ENCODE results near the gene KIF15. TPM values are rescaled to one million over a fixed set of nuclear protein-coding genes. Genes with fewer than 3 reads are reported as not detected.

The KIF15 gene
- total and polyA plus RNA-seq, 7 donors = 0.07 to 1.2 (median 0.25) TPM

- intact Hi-C loops (cut with DNase I) = no loop called here
- DNase-seq (no peak), ATAC-seq (no peak)
- H3K36me3 ChIP-seq (ENCODE audit: insufficient read depth in 1 of 2, low read depth in 1 of 2) = no peaks in the 10 kb centered on the region
- peaks cover 0 to 6% (median 0%) of the 10 kb centered on the region in 3 donors for H3K27me3 ChIP-seq (ENCODE audit: insufficient read depth in 3 of 3, low read length in 2 of 3)
- no peak overlapping the region for H3K27ac ChIP-seq
- H3K9me3 ChIP-seq = no peaks in the 10 kb centered on the region
- H3K4me3 ChIP-seq = no peak overlapping the region
- H3K4me1 ChIP-seq = no peaks in the 10 kb centered on the region
- WGBS, 3 donors = 92 to 100% (median 94%) methylated on average over 5 of the region's 5 CpGs
- TF ChIP-seq CTCF (IDR thresholded peaks at IDR 0.05) = no peak
These were observed 121.8 kb downstream of the KIF15 start for GRCh38 chr3:44883213-44883955.

- WGBS, 3 donors = 10 to 19% (median 13%) methylated on average over 4 of the region's 4 CpGs
- no peaks in the 10 kb centered on the region for H3K4me1 ChIP-seq
- intact Hi-C loops (cut with DNase I) = no loop called here
- no peak for DNase-seq
- no peak for TF ChIP-seq CTCF (IDR thresholded peaks at IDR 0.05)
- no peak overlapping the region for H3K27ac ChIP-seq
- no peaks in the 10 kb centered on the region for H3K36me3 ChIP-seq (ENCODE audit: insufficient read depth in 1 of 2, low read depth in 1 of 2)
- no peaks in the 10 kb centered on the region for H3K9me3 ChIP-seq
- peaks cover 0 to 6% (median 0%) of the 10 kb centered on the region in 3 donors for H3K27me3 ChIP-seq (ENCODE audit: insufficient read depth in 3 of 3, low read length in 2 of 3)
- no peak overlapping the region for H3K4me3 ChIP-seq
- no peak for ATAC-seq
These were observed 122.4 kb downstream of the KIF15 start for GRCh38 chr3:44883999-44884431.

- no peaks in the 10 kb centered on the region for H3K4me1 ChIP-seq
- DNase-seq (no peak), ATAC-seq (peak in 1 of 4 donors; percentile 41)
- WGBS, 3 donors = 41 to 45% (median 41%) methylated on average over 4 of the region's 4 CpGs
- intact Hi-C loops (cut with DNase I) = no loop called here
- no peak for TF ChIP-seq CTCF (IDR thresholded peaks at IDR 0.05)
- H3K27me3 ChIP-seq (ENCODE audit: insufficient read depth in 3 of 3, low read length in 2 of 3) = peaks cover 0 to 6% (median 0%) of the 10 kb centered on the region in 3 donors
- no peak overlapping the region for H3K4me3 ChIP-seq
- H3K27ac ChIP-seq = no peak overlapping the region
- no peaks in the 10 kb centered on the region for H3K9me3 ChIP-seq
- no peaks in the 10 kb centered on the region for H3K36me3 ChIP-seq (ENCODE audit: insufficient read depth in 1 of 2, low read depth in 1 of 2)
These were observed 124.0 kb downstream of the KIF15 start for GRCh38 chr3:44885618-44886017.

GRCh38 chr3:44886561-44886960 lies 125.0 kb downstream of the KIF15 start:
- H3K4me3 ChIP-seq = no peak overlapping the region
- H3K36me3 ChIP-seq (ENCODE audit: insufficient read depth in 1 of 2, low read depth in 1 of 2) = no peaks in the 10 kb centered on the region
- ATAC-seq (no peak), DNase-seq (no peak)
- TF ChIP-seq CTCF (IDR thresholded peaks at IDR 0.05) = no peak
- WGBS, 3 donors = 63 to 77% (median 67%) methylated on average over 3 of the region's 3 CpGs
- intact Hi-C loops (cut with DNase I) = no loop called here
- no peak overlapping the region for H3K27ac ChIP-seq
- H3K4me1 ChIP-seq = no peaks in the 10 kb centered on the region
- H3K9me3 ChIP-seq = no peaks in the 10 kb centered on the region
- peaks cover 0 to 6% (median 0%) of the 10 kb centered on the region in 3 donors for H3K27me3 ChIP-seq (ENCODE audit: insufficient read depth in 3 of 3, low read length in 2 of 3)

Measured in psoas muscle (tissue), 8 donors.